DND-41 (cell line): ENCODE results near the gene PIN4.

ENCODE experiments used
- CTCF ChIP-seq: IDR thresholded peaks from 2 replicates; pipeline ENCODE4 v1.5.1; 2012; ENCODE audit warnings: borderline replicate concordance, low read length, moderate library complexity, mild to moderate bottlenecking; ENCODE audit not compliant: poor library complexity, severe bottlenecking; ENCODE audit errors: extremely low read depth
- EZH2 ChIP-seq: IDR thresholded peaks from 3 replicates; pipeline ENCODE4 v1.6.1; 2012; ENCODE audit warnings: borderline replicate concordance, low read depth, mild to moderate bottlenecking, moderate library complexity, low read length, inconsistent platforms; ENCODE audit not compliant: severe bottlenecking

- TF ChIP-seq CTCF (no peak), EZH2 (no peak)
Measured at GRCh38 chrX:72201836-72202536, 20.4 kb downstream of the PIN4 start.
